ENCODE measurements around the gene CCDC40. TPM values are rescaled to one million over a fixed set of nuclear protein-coding genes. Genes with fewer than 3 reads are reported as not detected.

CCDC40 gene
- total and polyA plus RNA-seq, 2 of the 13 experiments (the other 11 are each of a cell fraction or from before 2014, with no cell fraction given), result 4.1 to 5.5 TPM

DNA sequence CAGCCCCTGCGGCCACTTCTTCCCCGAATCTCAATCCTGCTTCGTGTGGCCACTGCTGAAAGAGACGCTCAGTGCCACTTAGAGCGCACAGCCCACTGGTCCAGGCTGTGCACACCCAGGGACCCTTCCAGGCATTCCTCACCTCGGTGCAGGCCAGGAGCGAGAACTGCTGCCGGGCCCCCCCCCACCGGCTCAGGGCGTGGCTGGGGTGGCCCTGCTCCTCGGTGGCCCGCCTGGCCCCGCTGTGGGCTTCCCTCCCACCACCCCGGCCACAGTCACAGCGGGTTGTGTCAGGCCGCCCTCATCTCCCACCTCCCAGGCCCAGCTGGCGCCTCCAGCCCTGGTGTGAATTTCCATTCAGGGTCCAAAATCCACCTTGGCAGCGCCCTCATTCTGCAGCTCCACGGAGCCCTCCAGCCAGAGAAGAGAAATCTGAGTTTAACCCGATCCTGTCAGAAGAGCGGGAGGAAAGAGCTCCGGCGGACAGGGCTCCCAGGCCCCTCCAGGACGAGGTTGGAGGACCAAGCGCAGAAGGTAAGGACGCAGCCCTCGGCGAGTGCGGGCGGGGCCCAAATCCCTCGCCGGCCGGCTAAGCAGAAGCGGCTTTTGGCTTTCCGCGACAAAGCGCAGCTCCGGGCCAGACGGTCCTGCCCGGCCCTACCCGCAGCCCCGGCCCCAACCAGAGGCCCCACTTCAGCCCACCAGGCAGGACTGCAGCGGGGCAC is 12.8 kb upstream of the CCDC40 start (continued):
- TF ChIP-seq ZNF136 (CRISPR knock-in tag; IDR thresholded peaks at IDR 0.05; ENCODE audit: low read depth) (no peak; the same call in 1 of the 2 replicates), TSC22D2 (CRISPR knock-in tag; IDR thresholded peaks at IDR 0.05; ENCODE audit: borderline replicate concordance) (peak; percentile 73; the same call in 1 of the 2 replicates), ERF (CRISPR knock-in tag; IDR thresholded peaks at IDR 0.05) (peak; percentile 61; the same call in 1 of the 2 replicates), CAMTA2 (CRISPR knock-in tag; IDR thresholded peaks at IDR 0.05; ENCODE audit: borderline replicate concordance) (peak; percentile 71; the same call in 1 of the 2 replicates), NRL (CRISPR knock-in tag; IDR thresholded peaks at IDR 0.05; ENCODE audit: borderline replicate concordance) (peak; percentile 80), ZNF292 (CRISPR knock-in tag; IDR thresholded peaks at IDR 0.05; ENCODE audit: borderline replicate concordance, low read depth) (peak; percentile 94), CHCHD3 (CRISPR knock-in tag; IDR thresholded peaks at IDR 0.05) (peak; percentile 28; the same call in 1 of the 2 replicates), RBAK (CRISPR knock-in tag; IDR thresholded peaks at IDR 0.05) (no peak), TBX3 (IDR thresholded peaks at IDR 0.05; ENCODE audit: borderline replicate concordance) (peak; percentile 80; the same call in 1 of the 2 replicates), ZNF343 (CRISPR knock-in tag; IDR thresholded peaks at IDR 0.05) (peak; percentile 72; the same call in 1 of the 2 replicates), ZNF317 (CRISPR knock-in tag; IDR thresholded peaks at IDR 0.05) (peak; percentile 48), POLR2A (IDR thresholded peaks at IDR 0.05; ENCODE audit: insufficient read depth in 1 of 2, low read depth in 2 of 2, low read length in 2 of 2) (peak; percentile 33 to 43; a peak in 2 of 4 replicates), AHR (CRISPR knock-in tag; IDR thresholded peaks at IDR 0.05) (peak; percentile 64; the same call in 1 of the 2 replicates)
- TF ChIP-seq, protein P1, sequence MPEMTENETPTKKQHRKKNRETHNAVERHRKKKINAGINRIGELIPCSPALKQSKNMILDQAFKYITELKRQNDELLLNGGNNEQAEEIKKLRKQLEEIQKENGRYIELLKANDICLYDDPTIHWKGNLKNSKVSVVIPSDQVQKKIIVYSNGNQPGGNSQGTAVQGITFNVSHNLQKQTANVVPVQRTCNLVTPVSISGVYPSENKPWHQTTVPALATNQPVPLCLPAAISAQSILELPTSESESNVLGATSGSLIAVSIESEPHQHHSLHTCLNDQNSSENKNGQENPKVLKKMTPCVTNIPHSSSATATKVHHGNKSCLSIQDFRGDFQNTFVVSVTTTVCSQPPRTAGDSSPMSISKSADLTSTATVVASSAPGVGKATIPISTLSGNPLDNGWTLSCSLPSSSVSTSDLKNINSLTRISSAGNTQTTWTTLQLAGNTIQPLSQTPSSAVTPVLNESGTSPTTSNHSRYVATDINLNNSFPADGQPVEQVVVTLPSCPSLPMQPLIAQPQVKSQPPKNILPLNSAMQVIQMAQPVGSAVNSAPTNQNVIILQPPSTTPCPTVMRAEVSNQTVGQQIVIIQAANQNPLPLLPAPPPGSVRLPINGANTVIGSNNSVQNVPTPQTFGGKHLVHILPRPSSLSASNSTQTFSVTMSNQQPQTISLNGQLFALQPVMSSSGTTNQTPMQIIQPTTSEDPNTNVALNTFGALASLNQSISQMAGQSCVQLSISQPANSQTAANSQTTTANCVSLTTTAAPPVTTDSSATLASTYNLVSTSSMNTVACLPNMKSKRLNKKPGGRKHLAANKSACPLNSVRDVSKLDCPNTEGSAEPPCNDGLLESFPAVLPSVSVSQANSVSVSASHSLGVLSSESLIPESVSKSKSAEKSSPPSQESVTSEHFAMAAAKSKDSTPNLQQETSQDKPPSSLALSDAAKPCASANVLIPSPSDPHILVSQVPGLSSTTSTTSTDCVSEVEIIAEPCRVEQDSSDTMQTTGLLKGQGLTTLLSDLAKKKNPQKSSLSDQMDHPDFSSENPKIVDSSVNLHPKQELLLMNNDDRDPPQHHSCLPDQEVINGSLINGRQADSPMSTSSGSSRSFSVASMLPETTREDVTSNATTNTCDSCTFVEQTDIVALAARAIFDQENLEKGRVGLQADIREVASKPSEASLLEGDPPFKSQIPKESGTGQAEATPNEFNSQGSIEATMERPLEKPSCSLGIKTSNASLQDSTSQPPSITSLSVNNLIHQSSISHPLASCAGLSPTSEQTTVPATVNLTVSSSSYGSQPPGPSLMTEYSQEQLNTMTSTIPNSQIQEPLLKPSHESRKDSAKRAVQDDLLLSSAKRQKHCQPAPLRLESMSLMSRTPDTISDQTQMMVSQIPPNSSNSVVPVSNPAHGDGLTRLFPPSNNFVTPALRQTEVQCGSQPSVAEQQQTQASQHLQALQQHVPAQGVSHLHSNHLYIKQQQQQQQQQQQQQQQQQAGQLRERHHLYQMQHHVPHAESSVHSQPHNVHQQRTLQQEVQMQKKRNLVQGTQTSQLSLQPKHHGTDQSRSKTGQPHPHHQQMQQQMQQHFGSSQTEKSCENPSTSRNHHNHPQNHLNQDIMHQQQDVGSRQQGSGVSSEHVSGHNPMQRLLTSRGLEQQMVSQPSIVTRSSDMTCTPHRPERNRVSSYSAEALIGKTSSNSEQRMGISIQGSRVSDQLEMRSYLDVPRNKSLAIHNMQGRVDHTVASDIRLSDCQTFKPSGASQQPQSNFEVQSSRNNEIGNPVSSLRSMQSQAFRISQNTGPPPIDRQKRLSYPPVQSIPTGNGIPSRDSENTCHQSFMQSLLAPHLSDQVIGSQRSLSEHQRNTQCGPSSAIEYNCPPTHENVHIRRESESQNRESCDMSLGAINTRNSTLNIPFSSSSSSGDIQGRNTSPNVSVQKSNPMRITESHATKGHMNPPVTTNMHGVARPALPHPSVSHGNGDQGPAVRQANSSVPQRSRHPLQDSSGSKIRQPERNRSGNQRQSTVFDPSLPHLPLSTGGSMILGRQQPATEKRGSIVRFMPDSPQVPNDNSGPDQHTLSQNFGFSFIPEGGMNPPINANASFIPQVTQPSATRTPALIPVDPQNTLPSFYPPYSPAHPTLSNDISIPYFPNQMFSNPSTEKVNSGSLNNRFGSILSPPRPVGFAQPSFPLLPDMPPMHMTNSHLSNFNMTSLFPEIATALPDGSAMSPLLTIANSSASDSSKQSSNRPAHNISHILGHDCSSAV (CRISPR knock-in tag; IDR thresholded peaks at IDR 0.05; ENCODE audit: borderline replicate concordance), result no peak
- TF ChIP-seq, protein P2, sequence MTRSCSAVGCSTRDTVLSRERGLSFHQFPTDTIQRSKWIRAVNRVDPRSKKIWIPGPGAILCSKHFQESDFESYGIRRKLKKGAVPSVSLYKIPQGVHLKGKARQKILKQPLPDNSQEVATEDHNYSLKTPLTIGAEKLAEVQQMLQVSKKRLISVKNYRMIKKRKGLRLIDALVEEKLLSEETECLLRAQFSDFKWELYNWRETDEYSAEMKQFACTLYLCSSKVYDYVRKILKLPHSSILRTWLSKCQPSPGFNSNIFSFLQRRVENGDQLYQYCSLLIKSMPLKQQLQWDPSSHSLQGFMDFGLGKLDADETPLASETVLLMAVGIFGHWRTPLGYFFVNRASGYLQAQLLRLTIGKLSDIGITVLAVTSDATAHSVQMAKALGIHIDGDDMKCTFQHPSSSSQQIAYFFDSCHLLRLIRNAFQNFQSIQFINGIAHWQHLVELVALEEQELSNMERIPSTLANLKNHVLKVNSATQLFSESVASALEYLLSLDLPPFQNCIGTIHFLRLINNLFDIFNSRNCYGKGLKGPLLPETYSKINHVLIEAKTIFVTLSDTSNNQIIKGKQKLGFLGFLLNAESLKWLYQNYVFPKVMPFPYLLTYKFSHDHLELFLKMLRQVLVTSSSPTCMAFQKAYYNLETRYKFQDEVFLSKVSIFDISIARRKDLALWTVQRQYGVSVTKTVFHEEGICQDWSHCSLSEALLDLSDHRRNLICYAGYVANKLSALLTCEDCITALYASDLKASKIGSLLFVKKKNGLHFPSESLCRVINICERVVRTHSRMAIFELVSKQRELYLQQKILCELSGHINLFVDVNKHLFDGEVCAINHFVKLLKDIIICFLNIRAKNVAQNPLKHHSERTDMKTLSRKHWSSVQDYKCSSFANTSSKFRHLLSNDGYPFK (CRISPR knock-in tag; IDR thresholded peaks at IDR 0.05; ENCODE audit: borderline replicate concordance), result peak; percentile 37; the same call in 1 of the 2 replicates
- TF ChIP-seq, protein P3, sequence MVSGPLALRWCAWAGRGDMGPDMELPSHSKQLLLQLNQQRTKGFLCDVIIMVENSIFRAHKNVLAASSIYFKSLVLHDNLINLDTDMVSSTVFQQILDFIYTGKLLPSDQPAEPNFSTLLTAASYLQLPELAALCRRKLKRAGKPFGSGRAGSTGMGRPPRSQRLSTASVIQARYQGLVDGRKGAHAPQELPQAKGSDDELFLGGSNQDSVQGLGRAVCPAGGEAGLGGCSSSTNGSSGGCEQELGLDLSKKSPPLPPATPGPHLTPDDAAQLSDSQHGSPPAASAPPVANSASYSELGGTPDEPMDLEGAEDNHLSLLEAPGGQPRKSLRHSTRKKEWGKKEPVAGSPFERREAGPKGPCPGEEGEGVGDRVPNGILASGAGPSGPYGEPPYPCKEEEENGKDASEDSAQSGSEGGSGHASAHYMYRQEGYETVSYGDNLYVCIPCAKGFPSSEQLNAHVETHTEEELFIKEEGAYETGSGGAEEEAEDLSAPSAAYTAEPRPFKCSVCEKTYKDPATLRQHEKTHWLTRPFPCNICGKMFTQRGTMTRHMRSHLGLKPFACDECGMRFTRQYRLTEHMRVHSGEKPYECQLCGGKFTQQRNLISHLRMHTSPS (CRISPR knock-in tag; IDR thresholded peaks at IDR 0.05; ENCODE audit: low read depth), result no peak
